EL (cell line): ENCODE measurements around the gene CDH13.

Experiments
- DNase-seq: peaks from one replicate; pipeline ENCODE4 v3.0.0-alpha.2; 2016

Gene CDH13

DNA sequence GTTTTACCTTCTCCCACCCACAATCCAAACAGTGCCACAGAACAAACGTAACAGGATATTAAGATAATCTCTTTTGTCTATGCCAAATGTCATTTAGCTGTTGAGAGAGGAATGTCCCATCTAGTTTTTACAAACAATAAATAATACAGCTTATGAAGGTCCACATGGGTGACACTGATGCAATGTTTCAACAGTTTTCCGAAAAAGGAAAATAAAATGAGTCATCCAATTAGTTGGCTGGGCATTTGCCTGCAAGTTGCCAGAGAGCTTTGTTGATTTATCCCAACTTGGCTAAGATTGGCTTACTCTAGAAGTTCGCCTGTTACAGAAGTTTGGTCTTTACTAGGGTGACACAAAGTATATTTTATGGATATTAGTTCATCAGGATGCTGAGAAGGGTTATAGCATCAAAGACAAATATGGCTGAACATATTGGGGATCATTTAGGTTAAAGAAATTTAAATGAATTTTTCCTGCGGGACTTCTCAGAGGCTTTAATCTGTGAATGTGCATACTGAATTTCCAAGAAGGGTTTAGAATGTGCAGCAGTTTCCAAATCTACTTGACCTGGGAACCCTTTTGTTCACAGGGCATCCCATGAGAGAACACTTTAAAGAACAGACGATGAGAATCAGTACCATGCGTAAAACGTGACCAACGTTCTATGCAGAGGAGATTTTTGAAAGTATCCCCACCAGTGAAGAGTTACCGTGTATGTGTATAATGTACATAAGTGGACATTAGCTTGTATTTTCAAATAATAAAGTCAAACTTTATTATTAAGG lies 73.1 kb downstream of the CDH13 start:
- DNase-seq = peak; percentile 85

DNA sequence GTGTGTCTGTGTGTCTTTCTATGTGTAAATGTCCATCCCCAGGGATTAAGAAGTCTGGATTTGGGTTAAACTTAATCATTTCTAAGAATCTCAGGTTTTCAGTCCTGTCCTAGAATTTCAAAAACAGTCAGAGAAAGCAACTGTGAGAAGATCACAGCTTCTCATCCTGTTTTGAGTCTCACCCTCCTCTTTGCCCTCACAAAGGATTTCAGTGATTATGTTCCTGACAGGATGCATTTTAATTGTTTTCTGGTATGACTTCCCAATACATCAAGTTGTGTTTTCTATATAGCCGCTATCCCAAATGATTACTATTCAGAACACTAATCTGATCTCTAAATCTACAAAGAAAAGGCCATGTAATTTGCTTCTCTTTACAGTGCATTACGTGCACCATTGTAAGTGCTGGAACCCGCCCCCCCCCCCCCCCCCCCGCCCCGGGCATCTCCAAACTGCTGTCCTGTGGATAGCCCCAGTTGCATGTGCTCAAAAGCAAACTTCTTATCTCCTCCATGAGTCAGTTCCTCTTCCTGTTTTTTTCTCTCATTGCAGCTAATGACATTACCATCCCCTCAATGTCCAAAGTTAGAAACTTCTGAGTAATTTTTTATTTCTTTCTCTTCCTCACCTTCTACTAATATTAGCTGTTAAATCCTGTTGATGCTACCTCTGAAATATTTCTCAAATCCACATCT lies 73.9 kb downstream of the CDH13 start:
- peak; percentile 76 for DNase-seq

DNA sequence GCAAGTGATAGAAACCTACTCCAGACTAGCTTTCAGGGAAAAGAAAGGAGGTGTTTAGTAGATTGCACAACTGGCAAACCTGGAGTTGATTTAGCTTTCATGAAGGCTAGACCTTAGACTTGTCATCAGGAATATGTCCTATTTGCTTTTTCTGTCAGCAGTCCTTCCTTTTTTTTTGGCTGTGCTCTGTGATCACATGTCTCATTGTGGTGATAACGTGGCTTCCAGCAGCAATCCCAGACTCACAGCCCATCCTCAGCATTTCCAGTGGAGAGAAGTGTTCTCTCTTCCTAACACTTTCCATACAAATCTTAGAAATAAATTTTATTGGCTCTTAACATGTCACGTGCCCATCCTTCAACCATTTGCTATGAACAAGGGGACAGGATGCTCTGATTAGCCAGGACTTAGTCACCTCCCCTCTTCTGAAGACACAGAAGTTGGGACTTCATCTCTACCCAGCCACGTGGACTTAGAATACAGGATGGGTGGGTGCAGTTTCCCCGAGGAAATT lies 74.7 kb downstream of the CDH13 start:
- no peak for DNase-seq

- DNase-seq = no peak
Observed at GRCh38 chr16:82703161-82703560, 76.4 kb downstream of the CDH13 start.

DNA sequence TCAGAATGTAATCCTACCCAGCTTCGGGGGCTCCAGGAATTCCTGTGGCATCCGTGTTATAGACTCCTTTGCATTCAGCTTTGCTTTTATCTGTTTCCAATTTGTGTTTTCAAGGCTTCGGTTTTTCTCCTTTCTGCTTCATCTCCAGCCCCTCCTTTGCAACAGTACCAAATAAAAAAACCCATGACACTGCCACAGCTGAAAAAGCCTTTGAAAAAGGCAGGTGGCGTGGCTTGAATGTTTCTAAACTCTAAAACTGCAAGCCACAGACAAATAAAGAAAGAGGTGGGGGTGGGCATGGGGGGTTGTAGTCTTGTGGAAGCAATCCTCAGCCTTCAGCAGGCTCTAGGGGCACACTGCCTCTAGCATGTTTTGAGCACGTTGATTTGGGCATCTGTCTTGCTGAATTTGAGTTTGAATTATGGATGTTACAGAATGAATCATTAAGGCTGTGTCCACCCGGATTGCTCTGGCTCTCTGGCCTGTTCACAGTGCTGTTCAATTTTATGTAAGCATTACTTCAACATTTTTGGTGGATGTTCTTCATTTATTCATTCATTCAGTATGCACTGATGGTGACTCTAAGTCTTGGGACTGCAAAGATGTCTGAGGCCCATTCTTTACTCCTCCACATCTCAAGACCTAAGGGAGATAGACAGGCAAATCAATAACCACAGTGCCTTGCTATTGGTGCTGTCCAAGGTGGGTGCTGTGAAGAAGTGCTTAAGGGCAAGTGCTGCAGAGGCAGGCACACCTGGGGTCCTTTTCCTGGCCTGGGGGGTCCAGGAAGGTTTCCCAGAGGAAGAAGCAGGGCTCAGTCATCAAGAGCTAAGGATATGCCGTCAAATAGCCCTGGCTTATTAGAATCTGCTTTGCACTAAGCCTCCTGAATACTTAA lies 77.4 kb downstream of the CDH13 start:
- no peak for DNase-seq

DNA sequence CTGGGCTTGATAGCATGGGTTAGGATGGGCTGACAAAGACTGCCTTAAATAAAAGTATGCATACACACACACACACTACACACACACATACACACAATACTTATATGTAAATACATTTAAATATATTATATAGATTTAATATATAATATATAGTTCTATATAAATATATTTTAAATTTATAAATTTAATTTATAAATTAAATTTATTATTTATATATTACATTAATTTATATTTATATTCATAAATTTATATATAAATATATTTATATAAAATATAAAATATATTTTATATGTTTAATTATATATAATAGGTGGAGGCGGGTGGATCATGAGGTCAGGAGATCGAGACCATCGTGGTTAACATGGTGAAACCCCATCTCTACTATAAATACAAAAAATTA lies 83.2 kb downstream of the CDH13 start:
- DNase-seq = no peak

- DNase-seq = no peak
Observed at GRCh38 chr16:82713778-82714177, 87.0 kb downstream of the CDH13 start.

- DNase-seq = no peak
Observed at GRCh38 chr16:82715160-82715559, 88.4 kb downstream of the CDH13 start.

DNA sequence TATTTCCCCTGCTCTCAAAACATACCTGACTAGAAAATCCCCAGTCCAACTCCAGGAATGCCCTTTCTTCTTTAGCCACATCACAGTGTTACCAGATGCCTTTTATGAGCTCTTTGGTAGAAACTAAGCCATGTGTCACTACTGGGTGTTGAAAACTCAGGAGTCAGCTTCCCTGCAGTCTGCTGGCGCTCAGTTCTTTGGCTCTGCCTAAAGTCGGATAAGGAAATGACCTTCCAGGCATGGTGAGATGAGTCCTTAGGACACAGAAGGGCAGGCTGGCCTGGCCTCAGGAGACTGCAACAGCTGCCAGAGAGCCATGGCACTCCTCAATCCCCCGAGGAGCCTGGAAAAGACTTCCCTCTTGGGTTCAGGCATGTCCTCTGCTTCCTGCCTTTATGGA lies 89.1 kb downstream of the CDH13 start:
- no peak for DNase-seq

- no peak for DNase-seq
Observed at GRCh38 chr16:82716361-82716855, 89.6 kb downstream of the CDH13 start.

DNA sequence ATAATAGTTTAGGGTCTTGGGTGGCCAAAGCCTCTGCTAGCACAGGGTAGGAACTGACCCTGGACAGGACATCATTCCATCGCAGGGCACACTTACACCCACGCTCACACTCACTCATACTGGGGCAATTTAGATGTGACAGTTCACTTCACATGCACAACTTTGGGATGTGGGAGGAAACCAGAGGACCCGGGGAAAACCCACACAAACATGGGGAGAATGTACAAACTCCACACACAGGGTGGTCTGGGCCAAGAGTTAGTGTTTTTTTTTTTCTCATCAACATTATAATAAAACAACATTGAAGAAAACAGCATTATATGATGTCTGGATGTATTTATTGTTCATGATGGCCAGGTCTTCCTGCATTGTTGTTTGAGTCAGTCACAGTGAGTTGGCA lies 93.6 kb downstream of the CDH13 start:
- no peak for DNase-seq

GRCh38 chr16:82726306-82726705 lies 99.5 kb downstream of the CDH13 start:
- no peak for DNase-seq

DNA sequence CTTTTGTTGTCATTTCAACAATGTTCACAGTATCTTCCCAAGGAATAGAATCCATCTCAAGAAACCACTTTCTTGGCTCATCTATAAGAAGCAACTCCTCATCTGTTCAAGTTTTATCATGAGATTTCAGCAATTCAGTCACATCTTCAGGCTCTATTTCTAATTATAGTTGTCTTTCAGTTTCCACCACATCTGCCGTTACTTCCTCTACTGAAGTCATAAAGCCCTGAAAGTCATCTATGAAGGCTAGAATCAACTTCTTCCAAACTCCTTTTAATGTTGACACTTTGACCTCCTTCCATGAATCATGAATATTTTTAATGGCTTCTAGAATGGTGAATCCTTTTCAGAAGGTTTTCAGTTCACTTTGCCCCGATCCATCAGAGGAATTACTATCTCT lies 102.1 kb downstream of the CDH13 start:
- no peak for DNase-seq

DNA sequence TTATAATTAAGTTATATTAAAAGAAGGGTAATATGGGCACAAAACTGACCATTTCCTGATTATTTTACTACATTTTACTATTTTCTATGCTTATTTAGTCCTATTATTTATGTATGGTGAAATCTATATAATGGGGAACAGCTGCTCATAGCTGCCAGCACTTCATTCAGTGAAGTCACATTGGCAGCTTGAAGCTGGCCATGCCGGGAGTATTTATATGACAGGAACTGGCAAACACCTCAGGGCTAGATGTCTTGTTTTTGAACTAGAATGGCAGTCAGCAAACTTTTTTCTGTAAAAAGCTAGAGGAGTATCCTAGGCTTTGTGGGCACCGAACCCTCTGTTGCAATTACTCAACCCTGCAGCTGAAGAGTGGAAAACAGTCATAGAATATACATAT lies 104.1 kb downstream of the CDH13 start:
- no peak for DNase-seq

DNA sequence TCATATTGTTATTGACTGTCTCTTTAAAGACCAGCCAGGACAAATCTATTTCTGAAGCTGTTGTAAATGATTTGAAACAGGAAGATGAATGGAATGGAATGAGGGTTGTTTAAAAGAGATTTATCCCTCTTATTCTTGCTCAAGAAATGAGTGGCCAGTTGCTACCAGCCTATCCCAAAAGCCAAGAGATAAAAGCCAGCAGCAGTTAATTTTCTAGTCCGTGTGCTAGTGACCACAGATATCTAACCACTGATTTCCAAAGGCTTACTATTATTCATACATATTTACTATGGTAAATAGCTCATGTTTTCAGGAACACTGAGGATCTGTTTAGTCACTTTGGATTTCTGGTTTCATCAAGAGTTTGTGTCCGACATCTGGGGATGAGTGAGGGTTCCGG lies 105.7 kb downstream of the CDH13 start:
- no peak for DNase-seq

DNA sequence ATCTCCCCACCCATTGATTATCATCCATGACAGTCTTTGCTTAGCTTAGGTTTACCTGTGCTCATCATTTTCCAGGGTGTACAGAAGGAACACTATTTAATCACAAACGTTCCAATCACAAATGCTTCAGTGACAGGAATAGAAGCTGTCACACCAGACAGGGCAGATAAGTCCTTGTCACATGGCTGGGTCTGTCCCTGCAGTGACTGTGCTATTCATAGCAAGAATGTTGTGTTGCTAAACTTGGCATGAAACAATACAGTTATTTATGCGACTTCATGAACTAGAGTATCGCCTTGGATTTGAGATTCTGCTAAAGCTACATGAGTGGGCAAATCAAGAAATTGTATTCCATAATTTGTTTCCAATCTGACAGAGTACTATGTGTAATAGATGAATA lies 108.4 kb downstream of the CDH13 start:
- DNase-seq = no peak

GRCh38 chr16:82735673-82736091 lies 108.9 kb downstream of the CDH13 start:
- no peak for DNase-seq

- DNase-seq = no peak
Observed at GRCh38 chr16:82736224-82736623, 109.5 kb downstream of the CDH13 start.

- no peak for DNase-seq
Observed at GRCh38 chr16:82738699-82739098, 111.9 kb downstream of the CDH13 start.

DNA sequence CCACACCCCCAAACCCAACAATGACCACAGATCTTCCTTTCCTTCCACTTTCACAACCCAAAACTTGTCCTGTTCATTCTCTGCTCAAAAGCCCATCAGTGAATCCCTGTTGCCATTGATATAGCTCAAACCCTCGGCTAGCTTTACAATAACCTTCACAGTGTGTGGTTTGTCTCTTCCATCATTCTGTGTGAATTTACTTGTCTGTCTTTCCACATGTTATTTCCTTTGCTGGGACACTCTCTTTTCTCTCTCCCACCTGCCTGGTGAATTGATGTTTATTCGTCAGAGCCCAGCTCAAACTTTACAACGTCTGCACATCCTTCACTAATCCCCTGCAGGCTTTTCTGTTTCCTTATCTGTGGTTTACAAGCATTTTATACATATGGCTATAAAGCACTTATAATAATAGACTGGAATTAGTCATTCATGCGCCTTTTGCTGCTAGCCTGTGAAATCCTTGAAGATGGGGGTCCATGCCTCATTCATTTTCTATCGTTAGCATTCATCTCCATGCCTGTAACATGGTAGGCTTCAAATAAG lies 114.4 kb downstream of the CDH13 start:
- DNase-seq = peak; percentile 69

- no peak for DNase-seq
Observed at GRCh38 chr16:82744958-82745357, 118.2 kb downstream of the CDH13 start.

- no peak for DNase-seq
Observed at GRCh38 chr16:82748026-82748425, 121.3 kb downstream of the CDH13 start.

GRCh38 chr16:82750068-82750467 lies 123.3 kb downstream of the CDH13 start:
- DNase-seq = no peak
